Measurements from ENCODE around the gene WFS1. TPM values are rescaled to one million over a fixed set of nuclear protein-coding genes. Genes with fewer than 3 reads are reported as not detected.
A peak's percentile ranks its signal among the peaks of the same experiment; 100 is the strongest.

Gene WFS1
- total RNA-seq, 1 donor from 2014 or later, result 97.2 TPM

- DNase-seq (ENCODE audit: low spot score), result no peak
Observed at GRCh38 chr4:6320663-6321062, 51.0 kb downstream of the WFS1 start.

GRCh38 chr4:6321361-6321760, 51.7 kb downstream of the WFS1 start:
- no peak for DNase-seq (ENCODE audit: low spot score)

GRCh38 chr4:6322067-6322760, 52.6 kb downstream of the WFS1 start:
- no peak for DNase-seq (ENCODE audit: low spot score)

GRCh38 chr4:6322761-6323566, 53.3 kb downstream of the WFS1 start:
- no peak for DNase-seq (ENCODE audit: low spot score)

GRCh38 chr4:6324461-6324998, 54.9 kb downstream of the WFS1 start:
- no peak for DNase-seq (ENCODE audit: low spot score)

GRCh38 chr4:6324999-6325787, 55.5 kb downstream of the WFS1 start:
- DNase-seq (ENCODE audit: low spot score), result no peak

- no peak for DNase-seq (ENCODE audit: low spot score)
Observed at GRCh38 chr4:6325788-6326290, 56.2 kb downstream of the WFS1 start.

GRCh38 chr4:6326312-6327060, 56.8 kb downstream of the WFS1 start:
- DNase-seq (ENCODE audit: low spot score), result no peak

GRCh38 chr4:6327220-6327917, 57.7 kb downstream of the WFS1 start:
- peak; percentile 94 for DNase-seq (ENCODE audit: low spot score)

GRCh38 chr4:6328526-6328925, 58.9 kb downstream of the WFS1 start:
- no peak for DNase-seq (ENCODE audit: low spot score)

- DNase-seq (ENCODE audit: low spot score), result no peak
Observed at GRCh38 chr4:6329478-6330383, 60.1 kb downstream of the WFS1 start.

- DNase-seq (ENCODE audit: low spot score), result no peak
Observed at GRCh38 chr4:6330384-6330767, 60.7 kb downstream of the WFS1 start.

GRCh38 chr4:6331018-6331417, 61.4 kb downstream of the WFS1 start:
- no peak for DNase-seq (ENCODE audit: low spot score)

GRCh38 chr4:6331468-6331867, 61.8 kb downstream of the WFS1 start:
- no peak for DNase-seq (ENCODE audit: low spot score)

- no peak for DNase-seq (ENCODE audit: low spot score)
Observed at GRCh38 chr4:6332042-6332668, 62.5 kb downstream of the WFS1 start.

- no peak for DNase-seq (ENCODE audit: low spot score)
Observed at GRCh38 chr4:6332669-6333050, 63.0 kb downstream of the WFS1 start.

GRCh38 chr4:6333301-6334202, 63.9 kb downstream of the WFS1 start:
- DNase-seq (ENCODE audit: low spot score), result no peak
